GM23338 (cell line): Measurements from ENCODE around the gene DOCK7. TPM values are rescaled to one million over a fixed set of nuclear protein-coding genes. Genes with fewer than 3 reads are reported as not detected.

Experiments used
- ATAC-seq: fragments of 200-7000 bp; cut with Tn5 transposase; 3 replicates; pipeline ENCODE4 v1.9.1; 2020
- DNase-seq: peaks from one replicate; pipeline ENCODE4 v3.0.0-alpha.2; 2015; ENCODE audit warnings: low spot score
- H2AFZ ChIP-seq: fragments of 200-600 bp; sonication (generic); 2 replicates; pipeline ENCODE4 v1.8.0; 2016; ENCODE audit warnings: antibody characterized with exemption, mild to moderate bottlenecking, moderate library complexity
- H3F3A ChIP-seq: fragments of 200-600 bp; sonication (generic); replicated peaks from 2 replicates; pipeline ENCODE4 v1.8.0; 2017; ENCODE audit warnings: antibody characterized with exemption, mixed run types, low read depth
- H3K27ac ChIP-seq: fragments of 200-600 bp; sonication (generic); 2 replicates; pipeline ENCODE4 v1.6.1; 2016; ENCODE audit warnings: low read depth
- H3K27me3 ChIP-seq: fragments of 200-600 bp; sonication (generic); 2 replicates; pipeline ENCODE4 v1.8.0; 2016; ENCODE audit warnings: mild to moderate bottlenecking, mixed run types, moderate library complexity; ENCODE audit not compliant: insufficient read depth
- H3K36me3 ChIP-seq: fragments of 200-600 bp; sonication (generic); 2 replicates; pipeline ENCODE4 v1.8.0; 2016; ENCODE audit warnings: mild to moderate bottlenecking; ENCODE audit not compliant: insufficient read depth
- H3K4me1 ChIP-seq: fragments of 200-600 bp; sonication (generic); 2 replicates; pipeline ENCODE4 v1.8.0; 2016; ENCODE audit warnings: mild to moderate bottlenecking, moderate library complexity; ENCODE audit not compliant: insufficient read depth
- H3K4me2 ChIP-seq: fragments of 200-600 bp; sonication (generic); 2 replicates; pipeline ENCODE4 v1.7.1; 2017; ENCODE audit warnings: mixed run types
- H3K4me3 ChIP-seq: fragments of 200-600 bp; sonication (generic); 2 replicates; pipeline ENCODE4 v1.6.1; 2016; ENCODE audit warnings: mixed run types
- H3K79me2 ChIP-seq: fragments of 200-600 bp; sonication (generic); replicated peaks from 2 replicates; pipeline ENCODE4 v1.8.0; 2017; ENCODE audit warnings: mild to moderate bottlenecking; ENCODE audit not compliant: insufficient read depth
- H3K9me2 ChIP-seq: fragments of 200-600 bp; sonication (generic); 2 replicates; pipeline ENCODE4 v1.8.0; 2017; ENCODE audit not compliant: insufficient read depth
- H4K20me1 ChIP-seq: fragments of 200-600 bp; sonication (generic); replicated peaks from 2 replicates; pipeline ENCODE4 v1.8.0; 2017; ENCODE audit warnings: mild to moderate bottlenecking; ENCODE audit not compliant: insufficient read depth
- H3K27ac Mint-ChIP-seq: 2 replicates; pipeline ENCODE4 v1.8.0; 2020; ENCODE audit warnings: inconsistent platforms, mild to moderate bottlenecking, moderate library complexity, mixed read lengths
- H3K27me3 Mint-ChIP-seq: 3 replicates; pipeline ENCODE4 v1.8.0; 2022; ENCODE audit warnings: low read depth, mild to moderate bottlenecking, moderate library complexity, mixed read lengths, inconsistent platforms; ENCODE audit not compliant: insufficient read depth, poor library complexity
- H3K36me3 Mint-ChIP-seq: 3 replicates; pipeline ENCODE4 v1.8.0; 2021; ENCODE audit warnings: low read depth, mild to moderate bottlenecking, inconsistent platforms, moderate library complexity, mixed read lengths
- H3K4me1 Mint-ChIP-seq: 3 replicates; pipeline ENCODE4 v1.8.0; 2020; ENCODE audit warnings: mild to moderate bottlenecking, inconsistent platforms, mixed read lengths
- H3K4me3 Mint-ChIP-seq: 3 replicates; pipeline ENCODE4 v1.8.0; 2021; ENCODE audit warnings: moderate library complexity, mild to moderate bottlenecking, inconsistent platforms, mixed read lengths
- H3K9me3 Mint-ChIP-seq: 3 replicates; pipeline ENCODE4 v1.8.0; 2020; ENCODE audit warnings: moderate library complexity, mild to moderate bottlenecking, inconsistent platforms, mixed read lengths
- CREB1 ChIP-seq: fragments of 250-450 bp; sonication (Bioruptor Pico); IDR thresholded peaks from 2 replicates; pipeline ENCODE4 v1.5.0; 2020; ENCODE audit warnings: low read depth, mild to moderate bottlenecking, moderate library complexity
- POLR2AphosphoS5 ChIP-seq: IDR thresholded peaks from 2 replicates; pipeline ENCODE4 v1.6.1; 2016; ENCODE audit warnings: antibody characterized with exemption, low read depth
- REST ChIP-seq: IDR thresholded peaks from one replicate; pipeline ENCODE4 v1.6.1; 2018; ENCODE audit warnings: antibody characterized with exemption; ENCODE audit not compliant: unreplicated experiment
- STAT1 ChIP-seq: IDR thresholded peaks from one replicate; pipeline ENCODE4 v1.6.1; 2016; ENCODE audit warnings: antibody characterized with exemption; ENCODE audit not compliant: unreplicated experiment
- ZNF114 ChIP-seq: fragments of 250-450 bp; sonication (Bioruptor Pico); IDR thresholded peaks from 2 replicates; pipeline ENCODE4 v1.5.0; 2020; ENCODE audit warnings: mild to moderate bottlenecking, moderate library complexity
- polyA plus RNA-seq: library from polyadenylated mRNA; unstranded; fragments of >200 nt; fragmentation: Nextera tagmentation; extraction: Ambion mirVana; gene quantifications from 2 replicates; pipeline ENCODE4 v1.2.1, GENCODE V29; 2016
- total RNA-seq: library from RNA; depleted of rRNA; stranded (reverse); fragments of >200 nt; shearing (Covaris generic); gene quantifications from 2 replicates; pipeline ENCODE4 v1.2.3, GENCODE V29; 2014
- TF ChIP-seq, protein P1 (sequence below), 2 experiments: fragments of 200-600 bp in 1 of 2; sonication (generic) in 1 of 2; conservative IDR thresholded peaks; 2 replicates each; pipeline versions ENCODE4 v1.5.1 to v1.6.1; 2016 to 2017; ENCODE audit warnings: antibody characterized with exemption in 2 of 2, low read depth in 2 of 2, mild to moderate bottlenecking in 2 of 2, moderate library complexity in 1 of 2

DOCK7 gene
- total and polyA plus RNA-seq, 2 experiments from 2014 or later, result 20.5 to 37.3 TPM

GRCh38 chr1:62417351-62417999 is 270.7 kb downstream of the DOCK7 start (continued):
- TF ChIP-seq, protein P1, sequence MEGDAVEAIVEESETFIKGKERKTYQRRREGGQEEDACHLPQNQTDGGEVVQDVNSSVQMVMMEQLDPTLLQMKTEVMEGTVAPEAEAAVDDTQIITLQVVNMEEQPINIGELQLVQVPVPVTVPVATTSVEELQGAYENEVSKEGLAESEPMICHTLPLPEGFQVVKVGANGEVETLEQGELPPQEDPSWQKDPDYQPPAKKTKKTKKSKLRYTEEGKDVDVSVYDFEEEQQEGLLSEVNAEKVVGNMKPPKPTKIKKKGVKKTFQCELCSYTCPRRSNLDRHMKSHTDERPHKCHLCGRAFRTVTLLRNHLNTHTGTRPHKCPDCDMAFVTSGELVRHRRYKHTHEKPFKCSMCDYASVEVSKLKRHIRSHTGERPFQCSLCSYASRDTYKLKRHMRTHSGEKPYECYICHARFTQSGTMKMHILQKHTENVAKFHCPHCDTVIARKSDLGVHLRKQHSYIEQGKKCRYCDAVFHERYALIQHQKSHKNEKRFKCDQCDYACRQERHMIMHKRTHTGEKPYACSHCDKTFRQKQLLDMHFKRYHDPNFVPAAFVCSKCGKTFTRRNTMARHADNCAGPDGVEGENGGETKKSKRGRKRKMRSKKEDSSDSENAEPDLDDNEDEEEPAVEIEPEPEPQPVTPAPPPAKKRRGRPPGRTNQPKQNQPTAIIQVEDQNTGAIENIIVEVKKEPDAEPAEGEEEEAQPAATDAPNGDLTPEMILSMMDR (conservative IDR thresholded peaks at IDR 0.05; ENCODE audit: low read depth in 2 of 2), result no peak
- TF ChIP-seq STAT1 (no peak), REST (no peak), CREB1 (CRISPR knock-in tag) (no peak)

DNA sequence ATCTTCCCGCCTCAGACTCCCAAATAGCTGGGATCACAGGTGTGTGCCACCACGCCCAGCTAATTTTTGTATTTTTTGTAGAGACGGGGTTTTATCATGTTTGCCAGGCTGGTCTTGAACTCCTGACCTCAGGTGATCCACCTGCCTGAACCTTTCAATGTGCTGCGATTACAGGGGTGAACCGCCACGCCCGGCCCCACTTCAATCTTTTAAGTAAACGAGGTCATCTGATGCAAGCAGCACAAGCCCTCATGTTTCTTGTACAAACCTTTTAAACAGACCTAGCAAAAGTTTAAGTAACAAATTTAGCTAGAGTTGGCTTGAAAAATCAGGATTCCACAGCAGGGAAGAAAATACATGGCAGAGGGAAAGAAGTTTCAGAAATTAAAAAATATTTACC is 272.5 kb downstream of the DOCK7 start:
- Mint-ChIP-seq H3K27me3 (no peaks in the 10 kb centered on the region), H3K36me3 (no peaks in the 10 kb centered on the region), H3K9me3 (no peaks in the 10 kb centered on the region; the same call in 2 of the 3 replicates), H3K4me1 (peaks cover 4% of the 10 kb centered on the region; the same call in 2 of the 3 replicates), H3K4me3 (no peak overlapping the region), H3K27ac (no peak overlapping the region)
- Histone ChIP-seq H3K36me3 (no peaks in the 10 kb centered on the region), H3K9me2 (no peaks in the 10 kb centered on the region), H2AFZ (no peak overlapping the region), H3K27me3 (no peaks in the 10 kb centered on the region), H4K20me1 (no peaks in the 10 kb centered on the region), H3K27ac (no peak overlapping the region), H3K79me2 (no peaks in the 10 kb centered on the region), H3K4me1 (no peaks in the 10 kb centered on the region), H3K4me2 (no peak overlapping the region), H3K4me3 (no peak overlapping the region), H3F3A (no peaks in the 10 kb centered on the region)
- TF ChIP-seq REST (no peak), POLR2AphosphoS5 (no peak), CREB1 (CRISPR knock-in tag) (no peak), ZNF114 (CRISPR knock-in tag) (no peak), STAT1 (no peak)
- no peak for ATAC-seq
- no peak for DNase-seq
